NCI-H446 (cell line): Measurements from ENCODE around the gene CNTNAP2.
"Not testable (repeated sequence)": the region's sequence is repeated elsewhere in the genome, so short reads cannot be mapped to it uniquely, and the experiment has no call there.

Source experiments
- DNase-seq, 2 experiments: peaks; one replicate each; lab custom pipeline; 2025; lab: John Stamatoyannopoulos, UW

CNTNAP2 gene

DNA sequence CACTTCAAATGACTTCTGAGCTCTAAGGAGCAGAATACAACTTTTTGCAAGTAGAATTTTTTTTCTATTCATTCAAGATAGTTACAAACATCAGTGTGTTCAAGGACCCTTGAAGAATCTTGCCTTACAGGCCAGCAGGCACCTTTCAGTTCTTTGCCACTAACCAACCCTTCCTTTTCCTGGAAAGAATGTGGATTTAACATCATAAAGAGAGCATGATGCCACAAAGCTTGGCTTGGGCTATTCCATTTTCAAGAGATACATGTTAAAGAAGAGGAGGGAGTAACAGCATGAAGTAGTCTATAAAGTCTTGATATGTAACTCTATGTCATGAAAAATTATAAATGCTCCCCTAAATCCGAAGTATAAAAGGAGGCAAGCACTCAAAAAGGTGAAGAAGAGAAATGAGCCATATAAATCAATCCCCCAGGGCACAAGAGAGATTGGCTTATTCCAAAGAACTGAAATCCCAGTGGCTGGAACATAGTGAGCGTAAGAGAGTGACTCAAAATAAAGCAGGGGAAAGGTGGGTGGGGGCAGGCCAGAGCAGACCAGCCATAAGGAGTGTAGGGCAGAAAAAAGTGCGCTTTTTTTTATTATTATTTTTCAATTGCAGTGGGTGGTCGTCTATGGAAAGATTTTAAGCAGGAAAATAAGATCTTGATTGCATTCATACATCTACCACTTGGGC is 1448.3 kb downstream of the CNTNAP2 start:
- no peak for DNase-seq

DNA sequence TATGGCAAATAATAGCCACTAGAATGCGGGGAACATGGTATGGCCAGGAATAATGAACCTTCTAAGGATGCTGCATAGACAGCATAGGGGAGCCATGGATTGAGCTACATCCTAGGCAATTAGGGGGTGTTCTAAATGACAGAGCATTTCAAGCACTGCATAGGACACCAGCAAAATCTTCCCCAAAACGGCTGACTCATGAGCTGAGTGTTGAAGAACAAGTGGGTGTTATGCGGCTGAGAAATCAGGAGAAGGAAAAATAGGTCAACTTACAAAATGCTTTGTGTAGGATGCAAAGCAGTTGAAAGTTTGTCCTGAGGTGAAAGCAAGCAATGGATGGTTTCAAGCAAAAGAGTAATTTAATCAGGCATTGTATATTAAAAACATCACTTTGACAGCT is 1450.4 kb downstream of the CNTNAP2 start:
- no peak for DNase-seq

DNA sequence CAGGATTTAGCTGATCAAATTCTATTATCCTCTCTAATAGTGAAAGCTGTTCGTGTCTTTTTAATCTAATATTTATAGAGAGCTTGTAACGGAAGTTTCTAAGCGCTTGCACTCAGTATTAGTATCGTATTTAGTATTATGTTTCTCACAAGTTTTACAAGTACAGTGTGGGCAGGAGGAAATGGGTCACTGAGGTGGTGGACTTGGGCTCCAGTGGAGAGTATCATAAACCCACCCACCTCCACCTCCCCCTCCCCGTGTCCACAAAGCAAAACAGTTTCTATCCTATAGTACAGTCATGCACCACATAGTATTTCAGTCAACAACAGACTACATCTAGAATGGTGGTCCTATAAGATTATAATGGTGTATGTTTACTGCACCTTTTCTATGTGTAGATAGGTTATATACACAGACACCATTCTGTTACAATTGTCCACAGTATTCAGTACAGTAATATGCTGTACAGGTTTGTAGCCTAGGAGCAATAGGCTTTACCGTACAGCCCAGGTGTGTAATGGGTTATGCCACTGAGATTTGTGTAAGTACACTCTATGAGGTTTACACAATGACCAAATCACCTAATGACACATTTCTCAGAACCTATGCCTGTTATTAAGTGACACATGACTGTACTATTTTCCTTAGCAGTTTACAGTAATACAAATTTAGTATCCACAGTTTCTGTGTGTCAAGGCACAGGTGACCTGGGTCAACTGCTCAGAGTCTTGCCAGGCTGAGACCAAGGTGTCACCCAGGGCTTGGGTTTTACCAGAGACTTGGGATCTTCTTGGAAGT is 1452.7 kb downstream of the CNTNAP2 start:
- no peak for DNase-seq

DNA sequence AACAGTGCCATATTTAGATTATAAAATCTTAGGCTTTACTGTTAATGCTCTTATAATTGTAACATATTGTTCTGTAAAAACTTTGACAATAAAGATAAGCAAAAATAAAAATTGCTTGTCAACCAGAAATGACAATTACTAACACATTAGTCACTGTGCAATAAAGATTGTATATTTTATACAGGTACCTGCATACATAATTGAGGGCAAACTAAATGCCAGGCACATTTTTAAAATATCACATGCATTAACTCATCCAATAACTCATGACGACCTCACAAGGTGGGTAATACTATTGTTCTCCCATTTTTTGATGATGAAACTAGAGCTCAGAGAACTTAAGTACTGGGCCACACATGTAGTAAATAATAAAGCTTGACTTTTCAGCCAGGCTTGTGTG is 1453.8 kb downstream of the CNTNAP2 start:
- no peak for DNase-seq

DNA sequence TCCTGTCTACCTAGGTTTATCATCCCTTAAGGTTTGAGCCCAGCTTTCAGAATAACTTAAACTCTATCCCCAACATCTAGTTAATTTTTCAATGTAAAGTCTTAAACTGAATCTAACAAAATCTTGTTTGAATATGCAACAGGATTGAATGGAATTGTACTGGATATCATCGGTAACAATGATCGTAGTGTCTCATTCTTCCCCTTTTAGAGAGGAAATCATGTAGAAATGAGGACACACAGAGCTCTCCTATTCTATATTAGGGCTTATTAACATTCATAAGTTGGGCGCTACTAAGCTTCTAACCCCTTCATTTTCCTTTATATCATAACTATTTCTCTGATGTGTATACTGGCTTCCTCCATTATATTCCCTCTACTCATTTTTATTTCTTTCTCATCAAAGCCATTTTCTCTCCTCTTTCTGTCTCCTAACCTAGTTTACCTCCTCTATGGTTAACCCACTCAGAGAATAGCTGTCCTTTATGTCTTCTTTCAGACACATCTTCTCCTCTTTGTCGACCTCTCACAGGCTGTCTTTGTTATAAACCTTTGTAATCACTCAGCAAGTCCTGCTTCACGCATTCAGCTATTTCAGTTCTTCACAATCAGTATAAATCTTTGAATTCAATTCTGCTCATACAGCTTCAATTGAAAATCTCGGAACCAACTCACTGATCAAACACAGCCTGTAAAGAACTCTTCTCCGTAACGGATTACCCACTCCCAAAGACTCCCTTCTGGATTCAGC is 1455.0 kb downstream of the CNTNAP2 start:
- DNase-seq: no peak

DNA sequence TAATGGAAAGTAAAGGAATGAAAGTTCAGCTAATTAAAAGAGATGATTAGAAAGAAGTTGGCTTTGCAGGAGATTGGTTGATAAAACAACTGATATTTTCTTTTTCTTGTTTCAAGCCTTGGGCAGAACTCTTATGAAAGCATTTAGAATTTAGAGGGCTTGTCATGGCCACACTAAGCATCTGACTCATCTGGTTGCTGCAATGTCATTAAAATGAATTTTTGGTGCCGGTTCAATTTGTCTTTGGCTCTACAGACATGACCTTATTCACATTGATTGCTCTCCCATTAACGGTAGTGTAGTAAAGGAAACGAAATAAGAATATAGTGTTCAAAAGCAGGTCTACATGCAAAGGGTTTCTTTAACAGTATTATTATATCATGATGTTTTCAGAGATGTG is 1461.6 kb downstream of the CNTNAP2 start:
- DNase-seq: no peak

DNA sequence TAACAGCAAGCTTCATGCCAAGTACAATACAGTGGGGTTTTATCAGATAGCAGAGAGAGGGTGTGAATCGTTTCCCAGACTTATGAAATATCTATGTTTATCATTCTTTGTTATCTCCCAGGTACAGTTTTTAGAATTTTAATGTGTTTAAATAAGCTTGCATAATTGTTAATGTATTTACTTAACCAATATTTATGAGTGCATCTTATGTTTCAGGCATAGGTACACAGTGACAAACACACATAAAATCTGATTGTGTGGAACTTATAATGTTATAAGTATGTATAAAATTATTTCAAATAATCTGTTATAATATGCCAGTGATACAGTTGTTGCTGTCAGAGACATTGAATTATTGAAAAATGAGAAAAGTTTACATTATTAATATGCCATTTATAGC is 1462.5 kb downstream of the CNTNAP2 start:
- no peak for DNase-seq

DNA sequence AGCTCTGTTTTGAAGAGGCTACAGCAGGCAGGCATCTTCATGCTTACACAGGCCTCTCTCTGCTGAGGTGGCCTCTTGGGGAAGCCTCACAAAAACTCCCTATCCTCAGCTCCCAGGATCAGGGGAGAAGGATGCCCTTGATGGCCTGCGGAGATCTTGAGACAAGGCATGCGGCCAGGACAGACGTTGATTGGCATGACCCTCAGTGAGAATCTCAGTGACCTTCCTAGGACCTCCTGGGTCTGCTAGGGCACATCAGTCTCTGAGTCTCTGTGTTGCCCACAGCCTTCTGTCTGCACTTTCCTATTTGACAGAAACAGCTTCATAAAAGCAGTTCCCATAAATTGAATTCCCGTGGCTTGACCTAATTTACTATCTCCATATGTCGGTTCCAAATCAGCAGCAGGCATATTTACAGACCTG is 1468.2 kb downstream of the CNTNAP2 start:
- no peak for DNase-seq

DNA sequence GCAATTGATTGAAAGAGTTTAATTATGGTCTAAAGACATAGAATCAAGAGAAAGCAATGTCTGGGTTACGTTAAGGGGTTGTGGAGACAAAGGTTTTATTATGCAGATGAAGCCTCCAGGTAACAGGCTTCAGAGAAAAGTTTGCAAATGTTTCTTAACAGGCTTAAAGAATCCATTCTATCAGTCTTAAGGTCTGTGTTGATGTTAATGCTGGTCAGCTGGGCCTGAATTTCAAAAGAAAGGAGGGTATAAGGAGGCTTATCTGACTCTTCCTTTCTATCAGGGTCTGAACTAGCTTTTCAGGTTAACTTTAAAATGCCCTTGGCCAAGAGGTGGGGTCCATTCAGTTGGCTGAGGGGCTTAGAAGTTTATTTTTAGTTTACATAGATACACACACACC is 1469.5 kb downstream of the CNTNAP2 start:
- no peak for DNase-seq

DNA sequence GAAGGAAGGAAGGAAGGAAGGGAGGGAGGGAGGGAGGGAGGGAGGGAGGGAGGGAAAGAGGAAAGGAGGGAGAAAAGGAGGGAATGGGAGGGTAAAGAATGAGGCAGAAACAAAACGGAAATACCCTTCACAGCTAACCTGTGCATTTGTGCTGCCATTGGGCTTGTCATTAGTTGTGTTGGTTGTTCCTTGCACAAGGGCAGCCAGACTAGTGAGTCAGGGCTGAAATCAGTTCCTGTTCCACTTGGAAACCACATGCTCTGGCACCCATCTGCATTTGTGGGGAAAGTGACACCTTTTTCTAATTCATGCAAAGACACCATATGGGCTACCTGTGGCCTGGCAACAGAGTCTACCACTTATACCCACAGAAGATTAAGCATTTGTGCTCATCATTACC is 1469.9 kb downstream of the CNTNAP2 start:
- DNase-seq: no peak

DNA sequence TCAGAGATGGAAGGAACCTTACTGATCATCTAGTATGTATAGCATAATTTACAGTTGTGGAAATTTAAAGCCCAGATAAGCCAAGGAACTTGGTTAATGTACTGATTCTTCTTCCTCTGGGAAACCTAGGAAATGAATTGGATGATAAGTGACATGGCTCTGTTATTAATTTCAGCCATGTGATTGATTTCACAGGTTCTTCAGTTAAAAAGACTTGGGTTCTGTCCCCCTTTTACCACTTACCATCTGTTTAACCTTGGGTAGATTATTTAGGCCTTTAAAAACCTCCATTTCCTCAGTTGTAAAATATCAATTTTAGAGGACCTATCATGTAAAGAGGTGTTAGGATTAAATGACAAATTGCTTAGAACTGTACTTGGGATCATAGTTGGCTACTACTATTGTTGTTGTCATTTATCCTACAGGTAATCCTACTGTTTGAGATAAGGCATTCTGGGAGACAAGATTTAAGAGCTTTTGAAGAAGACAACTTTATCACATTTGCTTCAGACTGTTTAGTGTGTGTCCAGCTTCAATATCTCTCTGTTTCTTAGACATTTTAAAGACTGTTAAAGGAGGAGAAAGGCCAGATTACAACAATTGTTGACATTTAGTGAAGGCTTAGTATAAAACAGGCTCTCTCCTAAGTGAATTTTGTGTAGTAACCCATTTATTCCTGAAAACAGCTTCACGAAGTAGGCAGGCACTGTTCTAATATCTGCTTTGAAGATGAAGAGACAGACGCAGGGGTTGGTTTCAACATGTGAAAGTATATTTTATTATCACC is 1476.9 kb downstream of the CNTNAP2 start:
- no peak for DNase-seq

DNA sequence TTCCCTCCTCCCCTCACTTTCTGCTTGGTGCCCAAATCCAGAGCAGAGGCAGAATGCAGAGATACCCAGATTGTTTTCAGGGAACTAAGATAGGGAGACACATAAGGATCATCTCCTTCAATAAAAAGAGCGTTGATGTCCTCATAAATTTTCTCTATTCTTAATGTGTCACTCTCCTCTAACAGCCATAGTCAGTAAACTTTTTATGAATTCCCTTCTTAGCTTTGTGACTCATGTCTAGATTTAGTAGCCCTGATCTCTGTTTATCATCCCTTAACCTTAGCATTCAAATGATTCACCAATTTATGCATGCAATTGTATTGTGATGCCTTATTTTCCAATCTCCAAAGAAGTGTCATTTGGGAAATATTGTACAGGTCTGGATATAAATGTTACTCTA is 1478.4 kb downstream of the CNTNAP2 start:
- no peak for DNase-seq

DNA sequence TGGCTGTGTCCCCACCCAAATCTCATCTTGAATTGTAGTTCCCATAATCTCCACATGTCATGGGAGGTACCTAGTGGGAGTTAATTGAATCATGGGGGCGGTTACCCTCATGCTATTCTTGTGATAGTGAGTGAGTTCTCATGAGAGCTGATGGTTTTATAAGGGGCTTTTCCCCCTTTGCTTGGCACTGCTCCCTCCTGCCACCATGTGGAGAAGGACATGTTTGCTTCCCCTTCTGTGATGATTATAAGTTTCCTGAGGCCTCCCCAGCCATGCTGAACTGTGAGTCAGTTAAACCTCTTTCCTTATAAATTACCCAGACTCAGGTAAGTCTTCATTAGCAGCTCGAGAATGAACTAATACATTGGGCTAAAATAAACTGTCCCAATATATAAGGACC is 1482.1 kb downstream of the CNTNAP2 start:
- not testable (repeated sequence) for DNase-seq

DNA sequence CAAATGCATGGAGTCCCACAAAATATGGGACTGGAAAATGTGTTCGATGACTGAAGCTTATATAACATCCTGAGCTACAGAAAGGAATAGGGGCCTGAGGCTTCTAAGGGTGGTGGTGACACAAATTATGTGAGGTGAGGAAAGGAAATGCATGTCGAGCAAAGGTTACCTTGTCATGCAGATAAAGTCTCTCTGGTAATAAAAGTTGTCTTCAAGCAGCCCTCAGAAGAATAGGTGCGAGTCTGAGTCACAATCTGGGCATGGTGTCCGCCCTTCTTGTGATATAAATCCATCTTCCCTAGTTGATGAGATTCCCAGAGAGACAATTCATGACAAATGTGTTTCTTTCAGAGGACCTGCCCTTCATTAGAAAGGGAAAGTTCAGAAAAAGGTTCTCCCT is 1488.7 kb downstream of the CNTNAP2 start:
- no peak for DNase-seq

DNA sequence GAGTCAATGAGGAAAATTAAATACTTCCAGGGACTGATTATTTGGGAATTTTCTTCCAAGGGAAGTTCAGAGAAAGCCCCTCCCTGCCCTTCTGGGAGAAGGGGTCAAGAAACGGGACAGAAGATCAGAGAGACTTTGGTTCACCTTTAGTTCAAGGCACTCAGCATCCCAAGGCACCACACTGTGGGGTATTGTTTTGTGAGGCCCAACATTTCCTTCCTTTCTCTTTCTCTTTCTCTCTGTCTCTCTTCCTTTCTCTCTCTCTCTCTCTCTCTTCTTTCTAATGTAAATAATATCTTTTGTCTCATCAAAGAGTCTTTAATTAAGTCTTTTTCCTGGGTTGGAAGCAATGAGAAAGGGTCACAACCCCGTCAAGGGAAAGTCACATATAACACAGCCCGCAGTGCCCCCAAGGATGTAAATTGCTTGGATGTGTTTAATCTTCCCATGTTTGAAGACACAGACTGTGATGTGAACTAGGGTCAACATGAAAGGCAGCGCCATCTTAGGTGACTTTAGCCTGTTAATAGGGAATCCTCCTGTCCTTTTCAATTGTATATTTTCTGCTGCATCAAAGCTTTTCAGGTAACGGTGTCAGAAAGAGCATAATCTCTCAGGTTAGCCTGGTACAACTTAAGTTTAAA is 1490.7 kb downstream of the CNTNAP2 start:
- no peak for DNase-seq

DNA sequence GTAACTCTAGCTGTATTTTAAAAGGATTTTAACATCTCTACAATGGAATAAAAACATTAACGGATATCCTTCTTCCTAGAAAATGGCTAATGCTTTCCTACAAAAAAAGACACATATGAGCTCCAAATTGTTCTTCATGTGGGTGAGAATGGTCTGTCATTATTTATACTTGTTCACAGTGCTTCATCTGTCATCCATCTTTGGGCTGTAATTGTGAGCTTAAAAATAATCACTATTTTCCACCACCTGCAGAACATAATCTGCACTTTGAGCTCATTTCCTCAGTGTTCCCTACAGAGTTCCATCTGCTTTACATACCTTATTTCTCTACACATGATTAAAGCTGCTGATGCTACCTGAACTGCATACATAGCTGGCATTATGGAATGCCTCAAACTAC is 1494.8 kb downstream of the CNTNAP2 start:
- no peak for DNase-seq

DNA sequence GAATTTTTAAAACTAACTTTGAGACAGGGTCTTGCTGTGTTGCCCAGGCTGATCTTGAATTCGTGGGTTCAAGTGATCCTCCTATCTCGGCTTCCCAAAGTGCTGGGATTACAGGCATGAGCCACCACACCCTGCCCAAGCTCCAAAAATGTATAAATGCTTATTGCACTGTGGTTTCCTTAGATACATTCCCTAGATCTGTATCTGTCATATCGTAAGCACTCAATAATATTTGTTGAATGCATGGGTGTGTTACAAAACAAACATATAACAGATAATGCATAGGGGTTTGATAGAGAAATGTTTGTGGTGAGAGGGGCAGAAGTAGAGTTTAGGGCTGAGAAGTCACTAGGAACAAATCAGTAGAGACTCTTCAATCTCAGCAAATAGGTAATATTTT is 1518.7 kb downstream of the CNTNAP2 start:
- DNase-seq: no peak

DNA sequence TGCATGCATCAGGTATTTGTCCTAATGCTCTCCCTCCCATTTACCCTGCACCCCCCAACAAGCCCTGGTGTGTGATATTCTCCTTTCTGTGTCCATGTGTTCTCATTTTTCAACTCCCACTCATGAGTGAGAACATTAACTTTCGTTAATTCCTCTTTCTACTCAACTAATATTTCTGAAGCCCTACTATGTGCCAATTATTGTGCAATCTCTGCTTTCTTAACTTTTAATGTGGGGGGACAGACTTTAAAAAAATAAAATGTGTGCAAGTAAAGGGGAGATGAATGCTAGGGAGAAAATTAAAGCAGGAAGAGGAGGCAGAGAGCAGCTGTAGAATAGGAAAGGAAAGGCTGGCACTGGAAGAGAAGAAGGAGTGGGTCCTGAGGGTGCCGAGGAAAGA is 1520.0 kb downstream of the CNTNAP2 start:
- no peak for DNase-seq

DNA sequence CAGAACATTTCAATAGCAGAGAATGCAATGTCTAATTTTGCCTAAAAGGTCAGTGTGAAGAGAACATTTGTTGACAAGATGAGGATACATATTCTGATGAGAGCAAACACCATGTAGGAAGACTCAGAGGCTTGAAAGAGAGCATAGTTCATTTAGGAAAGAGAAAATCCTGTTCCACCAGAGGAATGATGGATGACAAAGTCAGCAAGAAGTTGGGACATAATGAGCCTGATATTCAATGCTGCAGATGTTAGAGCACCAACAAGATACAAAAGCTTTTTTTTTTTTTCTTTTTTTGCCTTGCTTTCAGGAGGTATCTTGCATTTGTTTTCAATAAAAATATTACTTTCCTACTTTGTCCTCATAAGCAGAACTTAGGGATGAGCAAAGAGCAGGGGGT is 1522.0 kb downstream of the CNTNAP2 start:
- no peak for DNase-seq

DNA sequence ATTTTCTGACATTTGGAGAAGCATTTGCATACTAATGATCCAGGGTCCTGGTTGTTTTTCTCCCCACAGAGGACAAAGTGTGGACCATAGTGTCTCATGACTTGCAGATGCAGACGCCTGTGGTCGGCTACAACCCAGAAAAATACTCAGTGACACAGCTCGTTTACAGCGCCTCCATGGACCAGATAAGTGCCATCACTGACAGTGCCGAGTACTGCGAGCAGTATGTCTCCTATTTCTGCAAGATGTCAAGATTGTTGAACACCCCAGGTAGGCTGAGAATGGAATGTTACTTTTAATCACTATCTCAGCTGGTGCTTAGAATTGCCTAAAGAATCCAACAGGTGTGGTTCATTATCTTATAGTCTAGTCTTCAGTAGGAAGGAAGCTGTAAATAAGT is 1522.4 kb downstream of the CNTNAP2 start:
- DNase-seq: no peak

DNA sequence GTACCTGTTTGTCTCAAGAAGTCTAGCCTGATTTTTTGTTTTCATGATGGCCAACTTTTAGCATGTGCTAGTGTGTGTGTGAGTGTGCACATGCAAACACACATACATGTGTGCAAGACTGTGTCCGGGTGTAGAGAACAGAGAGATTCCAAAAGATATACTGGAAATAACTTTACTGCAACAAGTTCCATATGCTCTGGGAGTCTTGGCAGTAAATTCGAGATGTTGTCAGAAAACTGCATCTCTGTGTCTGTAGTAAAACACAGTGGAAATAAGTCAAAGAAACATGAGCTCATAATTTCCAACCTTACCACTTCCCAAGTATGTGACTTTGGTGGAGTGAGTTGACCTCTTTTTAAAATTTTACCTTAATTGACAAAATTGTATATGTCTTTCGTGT is 1523.2 kb downstream of the CNTNAP2 start:
- no peak for DNase-seq

DNA sequence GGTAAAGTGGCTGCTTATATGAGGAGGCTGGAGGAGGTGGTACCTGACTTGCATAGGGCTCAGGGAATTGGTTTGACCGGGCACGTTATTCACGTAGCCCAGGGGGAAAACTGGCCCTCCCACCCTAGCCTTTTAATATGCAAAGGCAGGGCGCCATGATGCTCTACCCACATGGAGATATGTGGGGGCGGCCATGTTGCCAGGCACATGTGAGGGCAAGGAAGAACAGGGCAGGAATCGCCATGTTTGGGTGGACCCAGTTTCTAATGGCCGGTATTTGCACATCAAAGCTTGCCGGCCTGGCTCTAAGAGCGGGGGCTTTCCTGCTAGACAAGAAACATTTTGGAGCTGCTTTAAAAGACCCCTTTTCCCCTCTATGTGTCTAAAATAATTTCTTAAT is 1524.2 kb downstream of the CNTNAP2 start:
- no peak for DNase-seq
